ENCODE data around the gene BSND. TPM values are rescaled to one million over a fixed set of nuclear protein-coding genes. Genes with fewer than 3 reads are reported as not detected.

The BSND gene
- total RNA-seq, 4 donors from 2014 or later: not detected

- no peaks in the 10 kb centered on the region for H3K9me3 ChIP-seq
- TF ChIP-seq POLR2A (IDR thresholded peaks at IDR 0.05): no peak
- TF ChIP-seq, protein P1, sequence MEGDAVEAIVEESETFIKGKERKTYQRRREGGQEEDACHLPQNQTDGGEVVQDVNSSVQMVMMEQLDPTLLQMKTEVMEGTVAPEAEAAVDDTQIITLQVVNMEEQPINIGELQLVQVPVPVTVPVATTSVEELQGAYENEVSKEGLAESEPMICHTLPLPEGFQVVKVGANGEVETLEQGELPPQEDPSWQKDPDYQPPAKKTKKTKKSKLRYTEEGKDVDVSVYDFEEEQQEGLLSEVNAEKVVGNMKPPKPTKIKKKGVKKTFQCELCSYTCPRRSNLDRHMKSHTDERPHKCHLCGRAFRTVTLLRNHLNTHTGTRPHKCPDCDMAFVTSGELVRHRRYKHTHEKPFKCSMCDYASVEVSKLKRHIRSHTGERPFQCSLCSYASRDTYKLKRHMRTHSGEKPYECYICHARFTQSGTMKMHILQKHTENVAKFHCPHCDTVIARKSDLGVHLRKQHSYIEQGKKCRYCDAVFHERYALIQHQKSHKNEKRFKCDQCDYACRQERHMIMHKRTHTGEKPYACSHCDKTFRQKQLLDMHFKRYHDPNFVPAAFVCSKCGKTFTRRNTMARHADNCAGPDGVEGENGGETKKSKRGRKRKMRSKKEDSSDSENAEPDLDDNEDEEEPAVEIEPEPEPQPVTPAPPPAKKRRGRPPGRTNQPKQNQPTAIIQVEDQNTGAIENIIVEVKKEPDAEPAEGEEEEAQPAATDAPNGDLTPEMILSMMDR (IDR thresholded peaks at IDR 0.05): no peak
- no peak overlapping the region for H3K27ac ChIP-seq
- intact Hi-C loops (cut with DNase I): no loop called here
- WGBS, 2 donors: 27 to 34% methylated on average over 9 of the region's 9 CpGs
- peak overlapping the region in 3 of 4 donors; percentile 45 to 61 (median 54) for H3K4me3 ChIP-seq
- peaks cover 9 to 25% (median 16%) of the 10 kb centered on the region in 3 donors for H3K4me1 ChIP-seq
- no peak for DNase-seq
- peaks cover 0 to 2% (median 0%) of the 10 kb centered on the region in 3 donors for H3K36me3 ChIP-seq
- peaks cover 0 to 65% (median 2%) of the 10 kb centered on the region in 4 donors for H3K27me3 ChIP-seq
Measured at GRCh38 chr1:55038974-55039341, 40.2 kb downstream of the BSND start.

GRCh38 chr1:55039342-55040082 is 40.8 kb downstream of the BSND start, which contains the start of gene PCSK9:
PCSK9 (plus strand) TSS chr1:55039548; CDS start chr1:55039838, 290 bp downstream.
- intact Hi-C loops (cut with DNase I): no loop called here
- Histone ChIP-seq H3K4me3 (peak within 1 kb of the TSS; percentile 36 to 61 (median 50)), H3K9me3 (no peaks in the 10 kb centered on the region), H3K27ac (peak within 1 kb of the TSS in 2 of 4 donors; percentile 30 to 43), H3K4me1 (peaks cover 9 to 25% (median 16%) of the 10 kb centered on the region in 3 donors), H3K36me3 (peaks cover 0 to 7% (median 0%) of the 10 kb centered on the region in 3 donors), H3K27me3 (peaks cover 0 to 62% (median 2%) of the 10 kb centered on the region in 4 donors)
- TF ChIP-seq POLR2A (IDR thresholded peaks at IDR 0.05): peak in 1 of 4 donors; percentile 19
- TF ChIP-seq, protein P1 (IDR thresholded peaks at IDR 0.05): no peak
- WGBS, 2 donors: 4 to 5% methylated on average over 10 to 23 of the region's 67 CpGs
- DNase-seq: no peak

GRCh38 chr1:55040083-55040932 is 41.6 kb downstream of the BSND start:
- Histone ChIP-seq H3K4me3 (peak overlapping the region; percentile 36 to 61 (median 50)), H3K36me3 (peaks cover 0 to 13% (median 0%) of the 10 kb centered on the region in 3 donors), H3K27me3 (peaks cover 0 to 54% (median 2%) of the 10 kb centered on the region in 4 donors), H3K4me1 (peaks cover 9 to 25% (median 16%) of the 10 kb centered on the region in 3 donors), H3K9me3 (no peaks in the 10 kb centered on the region), H3K27ac (peak overlapping the region in 2 of 4 donors; percentile 30 to 43)
- intact Hi-C loops (cut with DNase I): no loop called here
- DNase-seq: no peak
- 2 to 11% methylated on average over 17 to 22 of the region's 49 CpGs for WGBS, 2 donors
- no peak for TF ChIP-seq POLR2A (IDR thresholded peaks at IDR 0.05)
- TF ChIP-seq, protein P1 (IDR thresholded peaks at IDR 0.05): no peak

DNA sequence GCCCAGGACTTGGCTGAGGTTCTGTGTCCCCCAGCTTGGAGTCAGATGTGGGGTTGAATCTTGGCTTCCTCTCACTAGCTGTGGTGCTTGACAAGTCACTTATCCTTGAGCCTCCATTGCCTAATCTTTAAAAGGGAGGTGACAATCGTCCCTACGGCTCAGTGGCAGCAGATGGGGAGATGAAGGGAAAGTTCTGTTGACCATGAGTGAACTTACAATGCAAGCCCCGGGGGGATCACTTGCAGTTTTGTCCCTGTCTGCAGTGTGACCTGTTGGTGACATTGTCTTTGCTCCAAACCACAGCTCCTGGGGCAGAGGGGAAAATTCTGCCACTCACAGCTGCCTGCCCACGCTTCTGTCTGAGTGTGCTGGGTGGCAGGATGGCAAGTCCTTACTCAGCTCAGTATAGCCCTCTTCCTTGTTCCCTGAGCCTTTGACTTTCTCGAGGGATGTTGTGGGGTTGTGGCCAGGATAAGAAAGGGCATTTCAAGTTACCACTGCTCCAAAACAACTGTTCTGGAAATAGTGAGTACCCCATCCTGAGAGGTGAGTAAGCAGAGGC is 42.3 kb downstream of the BSND start:
- Histone ChIP-seq H3K4me1 (peaks cover 9 to 25% (median 16%) of the 10 kb centered on the region in 3 donors), H3K36me3 (peaks cover 0 to 13% (median 0%) of the 10 kb centered on the region in 3 donors), H3K4me3 (peak overlapping the region in 3 of 4 donors; percentile 36 to 61 (median 54)), H3K27ac (no peak overlapping the region), H3K27me3 (peaks cover 0 to 51% (median 2%) of the 10 kb centered on the region in 4 donors), H3K9me3 (no peaks in the 10 kb centered on the region)
- DNase-seq: no peak
- intact Hi-C loops (cut with DNase I): no loop called here
- TF ChIP-seq POLR2A (IDR thresholded peaks at IDR 0.05): no peak
- TF ChIP-seq, protein P1 (IDR thresholded peaks at IDR 0.05): no peak
- 20 to 57% methylated on average over 1 to 4 of the region's 5 CpGs for WGBS, 2 donors

Measured in esophagus squamous epithelium (tissue), 5 donors.